Stimulated activated CD4-positive, alpha-beta T cell treated with anti-CD3 and anti-CD28 coated beads, Interleukin-1b, Interleukin-23, amount 100 ng/mL, for 4 hours (primary cell): ENCODE results near the gene CRHR1.

Source experiments
- DNase-seq, 2 donors: peaks; one replicate each; pipeline ENCODE4 v3.0.0-alpha.2; 2020; ENCODE audit warnings: low read depth in 2 of 2

The CRHR1 gene

DNA sequence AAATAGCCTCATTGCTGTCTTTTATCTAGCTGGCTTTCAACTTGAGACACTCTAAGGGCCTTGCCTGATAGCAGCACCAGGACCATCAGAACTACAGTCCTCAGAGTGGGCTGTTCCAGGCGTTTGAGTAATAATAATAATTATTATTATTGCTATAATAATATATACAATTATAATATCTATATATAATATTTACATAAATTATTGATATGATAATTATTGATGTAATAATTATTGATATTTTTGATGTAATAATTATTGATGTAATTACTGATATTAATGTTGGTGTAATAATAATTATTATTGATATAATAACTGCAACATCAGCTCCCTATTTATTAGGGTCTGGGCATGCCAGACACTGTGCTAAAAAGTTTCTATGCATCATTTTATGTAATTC, 25.6 kb upstream of the CRHR1 start:
- no peak for DNase-seq

DNA sequence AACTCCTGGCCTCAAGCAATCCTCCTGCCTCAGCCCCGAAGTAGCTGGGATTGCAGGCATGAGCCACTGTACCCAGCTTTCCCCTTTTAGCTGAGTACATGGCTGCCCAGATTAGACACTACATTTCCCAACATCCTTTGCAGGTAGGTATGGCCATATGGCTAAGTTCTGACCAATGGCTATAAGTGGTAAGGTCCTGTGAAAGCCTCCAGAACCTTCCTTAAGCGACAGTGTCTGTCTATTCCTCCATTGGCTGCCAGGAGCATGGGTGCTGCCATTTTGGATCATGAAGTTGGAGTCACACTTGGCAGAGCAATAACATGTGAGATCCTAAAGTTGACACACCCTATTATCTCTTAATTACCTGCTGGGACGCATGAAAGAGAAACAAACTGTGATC, 24.4 kb upstream of the CRHR1 start:
- no peak for DNase-seq

DNA sequence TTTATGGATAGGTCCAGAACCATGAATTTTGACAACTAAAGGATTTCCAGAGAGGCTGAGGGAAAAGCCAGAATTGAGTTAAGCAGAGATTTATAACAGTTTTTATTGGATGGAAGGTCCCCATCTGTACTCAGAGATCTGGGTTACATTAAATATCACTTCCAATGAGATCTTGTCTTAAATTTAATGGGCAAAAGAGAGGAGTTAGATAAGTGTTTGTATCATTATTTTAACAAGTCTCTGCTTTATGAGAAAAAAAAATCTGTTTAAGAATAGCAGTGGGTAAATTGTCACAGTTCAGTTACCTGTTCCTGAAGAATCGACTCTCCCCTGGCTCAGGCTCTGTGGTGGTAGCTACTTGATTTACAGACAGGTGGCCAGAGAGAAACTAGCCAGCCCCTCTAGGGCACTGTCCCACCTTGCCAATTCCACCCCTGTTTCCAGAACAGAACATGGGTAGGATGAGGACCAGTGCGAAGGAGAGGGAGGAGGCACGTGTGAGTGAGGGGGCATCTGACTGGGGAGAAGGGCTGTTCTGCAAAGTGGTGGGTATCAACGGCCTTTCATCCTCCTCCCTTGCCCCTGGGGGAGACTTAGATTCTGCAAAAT, 22.1 kb upstream of the CRHR1 start:
- DNase-seq: no peak

DNA sequence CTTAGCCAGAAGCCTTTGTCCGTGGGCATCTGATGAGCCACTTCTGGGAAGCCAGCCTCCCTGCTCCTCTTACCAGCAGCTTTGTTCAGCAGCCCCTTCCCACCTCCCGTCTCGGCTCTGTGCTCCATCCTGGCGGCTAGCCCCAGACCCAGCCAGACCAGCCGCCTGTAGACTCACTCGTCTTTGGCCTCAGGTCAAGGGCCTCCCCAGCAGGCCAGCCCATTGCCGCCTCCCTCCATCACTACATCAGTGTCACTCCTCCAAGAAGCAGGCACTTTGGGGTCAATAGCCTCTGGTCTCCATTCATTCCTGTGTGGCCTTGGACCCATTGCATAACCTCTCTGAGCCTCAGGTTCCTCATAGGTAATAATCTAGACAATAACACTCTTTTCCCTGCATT, 20.9 kb upstream of the CRHR1 start:
- no peak for DNase-seq

DNA sequence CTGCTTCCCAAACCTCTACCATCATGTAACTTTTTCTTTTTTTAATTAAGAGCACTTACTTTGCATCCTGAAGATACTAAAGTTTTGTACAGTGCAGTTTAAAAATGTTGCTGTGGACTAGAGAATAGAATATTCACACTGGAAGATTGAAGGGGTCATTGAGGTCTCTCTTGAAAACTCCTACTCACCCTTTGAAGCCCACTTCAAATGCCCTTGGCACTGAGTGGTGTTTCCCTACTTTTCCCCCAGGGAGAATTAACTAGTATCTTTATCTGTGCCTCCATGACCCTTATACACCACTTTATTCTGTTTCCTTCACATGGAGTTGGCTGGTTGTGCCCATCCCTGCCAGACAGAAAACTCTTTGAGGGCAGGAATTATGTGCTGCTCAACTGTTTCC, 19.6 kb upstream of the CRHR1 start:
- DNase-seq: no peak

DNA sequence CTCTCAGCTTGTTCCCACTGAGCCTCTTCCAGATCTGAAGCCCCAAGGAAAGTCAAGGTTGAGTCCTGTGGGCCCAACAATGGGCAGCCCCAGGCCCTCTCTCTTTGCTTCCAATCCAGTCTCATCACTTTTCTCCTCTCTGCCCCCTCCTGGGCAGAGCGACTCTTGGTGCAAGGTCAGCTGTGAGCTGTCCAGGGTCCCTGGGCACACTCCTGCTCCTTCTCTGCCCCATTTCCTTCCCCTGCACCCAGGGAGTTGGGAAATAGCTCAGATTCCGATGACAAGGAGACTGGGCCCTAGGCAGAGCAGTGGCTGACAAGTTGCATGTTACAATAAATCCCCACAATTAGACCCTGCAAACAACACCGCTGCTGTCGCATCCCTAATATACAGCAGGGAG, 16.1 kb upstream of the CRHR1 start:
- DNase-seq: no peak

DNA sequence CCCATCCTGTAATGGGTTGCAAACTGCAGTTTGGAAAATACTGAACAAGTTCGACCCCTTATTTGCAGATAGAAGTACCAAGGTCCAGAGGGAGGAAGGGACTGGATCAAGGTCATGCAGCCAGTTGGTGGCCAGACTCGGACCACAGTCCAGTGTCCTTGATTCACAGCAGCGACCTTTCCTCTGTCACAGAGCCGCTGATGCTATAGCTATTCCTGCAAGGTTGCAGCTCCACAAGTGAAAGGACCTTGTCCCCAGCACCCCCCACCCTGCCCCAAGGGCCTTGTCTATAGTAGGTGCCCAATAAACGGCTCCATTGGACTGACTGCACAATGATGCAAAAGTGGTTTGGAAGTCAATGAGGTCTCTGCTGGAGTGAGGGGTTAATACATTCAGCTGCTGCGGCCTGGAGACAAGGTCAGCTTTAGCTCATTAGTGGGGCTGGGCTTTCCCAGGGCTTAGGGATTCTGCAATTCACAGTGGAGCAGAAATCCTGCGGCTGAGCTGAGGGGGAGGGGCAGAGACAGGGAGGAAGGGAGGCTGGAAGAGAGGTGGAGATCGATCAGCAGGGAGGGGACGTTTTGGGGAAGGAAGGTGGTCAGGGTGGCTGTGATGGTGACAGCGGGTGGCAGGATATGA, 13.4 kb upstream of the CRHR1 start:
- DNase-seq: no peak

DNA sequence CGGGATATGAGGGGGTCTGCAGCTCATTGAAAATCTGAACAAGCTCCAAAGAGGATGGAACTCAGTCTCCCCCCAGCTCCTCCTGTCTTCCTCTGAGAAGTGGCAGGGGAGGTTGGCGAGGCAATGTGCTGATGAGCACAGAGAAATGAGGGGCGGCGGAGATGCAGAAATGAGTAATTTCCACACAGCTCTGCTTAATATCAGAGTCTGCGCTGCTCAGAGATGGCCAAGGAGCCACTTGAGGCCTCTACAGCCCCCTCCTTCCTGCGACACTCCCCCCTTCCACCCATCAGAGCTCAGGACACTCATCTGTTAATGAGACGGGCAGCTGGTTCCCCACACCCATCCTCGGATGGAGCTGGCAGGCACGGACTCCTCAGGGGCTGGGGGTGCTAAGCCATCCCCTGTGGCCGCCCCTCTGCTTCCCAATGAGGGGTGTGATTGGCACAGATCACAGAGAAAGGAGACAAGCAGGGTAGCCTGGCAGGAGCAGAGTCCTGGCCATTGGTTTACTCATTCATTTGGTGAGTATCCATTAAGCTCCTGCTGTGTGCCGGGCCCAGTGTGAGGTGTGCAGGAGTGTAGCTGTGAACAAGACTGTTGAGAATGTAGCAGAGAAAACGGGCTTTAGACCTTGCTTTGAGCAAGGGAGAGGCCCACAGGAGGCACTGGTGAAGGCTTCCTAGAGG, 12.7 kb upstream of the CRHR1 start:
- no peak for DNase-seq

DNA sequence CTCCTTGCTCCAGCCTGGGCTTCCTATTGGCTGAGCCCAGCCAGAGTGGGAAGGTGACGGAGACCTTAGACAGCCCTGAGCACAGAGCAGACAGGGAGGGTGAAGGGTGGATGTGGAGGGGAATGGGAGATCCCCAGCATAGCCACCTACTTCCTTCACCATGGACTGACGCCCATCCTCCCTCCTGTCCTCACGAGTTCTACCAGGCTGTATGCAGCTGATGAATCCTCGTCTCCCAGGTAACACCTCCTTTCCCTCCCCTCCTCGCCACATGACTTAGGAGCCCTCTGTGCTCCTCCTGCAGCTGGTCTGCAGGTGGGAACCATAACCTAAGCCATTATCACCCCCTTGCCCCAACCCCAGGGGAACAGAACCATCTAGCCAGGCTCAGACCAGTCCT, 9.0 kb upstream of the CRHR1 start:
- DNase-seq: no peak

DNA sequence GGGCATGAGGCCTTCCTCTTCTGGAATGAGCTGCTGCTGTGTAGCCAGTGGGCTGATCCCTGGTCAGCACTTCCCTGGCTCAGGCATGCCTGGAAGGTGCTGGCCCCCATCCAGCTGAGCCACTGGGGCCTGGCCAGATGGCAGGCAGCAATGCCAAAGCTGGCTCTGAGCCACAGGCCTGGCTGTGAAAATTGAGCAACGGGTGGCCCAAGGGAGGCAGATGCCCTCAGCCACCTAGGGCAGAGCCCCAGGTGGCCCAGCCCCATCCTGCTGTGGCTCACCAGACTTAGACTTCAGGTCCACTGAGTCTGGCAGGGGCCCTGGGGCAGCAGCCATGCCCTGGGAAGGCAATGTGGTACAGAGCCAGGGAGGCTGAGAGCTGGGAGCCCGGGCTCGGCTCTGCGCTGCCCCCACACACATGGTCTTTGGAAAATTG, 8.5 kb upstream of the CRHR1 start:
- DNase-seq: no peak

DNA sequence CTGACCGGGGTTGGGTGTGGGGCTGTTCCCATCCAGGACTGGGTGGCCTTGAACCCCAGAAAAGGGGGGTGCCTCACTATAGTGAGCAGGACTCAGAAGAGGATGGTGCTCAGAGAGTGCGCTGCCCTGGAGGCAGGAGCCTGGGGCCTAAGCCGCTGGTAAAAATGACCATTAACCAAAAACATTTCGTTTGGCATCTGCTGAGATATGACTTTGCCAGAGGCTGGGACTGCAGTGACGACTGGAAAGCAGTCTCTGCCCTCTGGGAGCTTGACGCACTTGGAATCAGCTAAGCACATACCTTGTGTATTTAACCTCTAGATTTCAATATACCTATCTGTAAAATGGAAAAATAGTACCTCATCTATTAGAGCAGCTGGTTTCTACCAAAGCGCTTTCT, 7.2 kb upstream of the CRHR1 start:
- DNase-seq: no peak

DNA sequence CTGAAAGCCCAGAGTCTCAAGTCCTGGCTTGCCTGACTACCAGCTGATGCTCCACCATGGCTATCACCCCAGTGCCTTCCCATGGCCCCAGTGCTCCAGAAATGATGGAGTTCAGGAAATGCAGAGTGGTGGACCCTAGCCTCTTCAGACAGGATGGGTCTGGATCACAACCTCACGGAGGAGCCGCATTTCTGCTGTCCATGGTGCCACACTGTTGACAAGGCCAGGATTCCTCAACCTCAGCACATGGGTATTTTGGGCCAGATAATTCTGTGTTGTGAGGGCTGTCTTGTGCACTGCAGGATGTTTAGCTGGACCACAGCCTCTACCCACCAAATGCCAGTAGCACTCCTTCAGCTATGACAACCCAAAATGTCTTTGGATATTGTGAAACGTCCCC, 6.7 kb upstream of the CRHR1 start:
- no peak for DNase-seq

DNA sequence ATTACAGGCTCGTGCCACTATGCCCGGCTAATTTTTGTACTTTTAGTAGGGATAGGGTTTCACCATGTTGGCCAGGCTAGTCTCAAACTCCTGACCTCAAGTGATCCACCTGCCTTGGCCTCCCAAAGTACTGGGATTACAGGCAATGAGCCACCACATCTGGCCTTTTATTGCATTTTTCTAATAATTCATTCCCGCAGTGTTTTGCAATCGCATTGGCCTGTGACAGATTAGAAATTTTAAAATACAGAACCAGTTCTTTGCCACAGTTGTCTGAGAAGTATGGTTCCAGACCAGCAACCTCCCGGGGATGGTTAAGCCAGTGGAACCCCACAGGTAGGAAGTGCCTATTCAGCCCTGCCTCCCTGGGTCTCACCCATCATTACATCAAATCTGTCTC, 3.2 kb upstream of the CRHR1 start:
- no peak for DNase-seq

DNA sequence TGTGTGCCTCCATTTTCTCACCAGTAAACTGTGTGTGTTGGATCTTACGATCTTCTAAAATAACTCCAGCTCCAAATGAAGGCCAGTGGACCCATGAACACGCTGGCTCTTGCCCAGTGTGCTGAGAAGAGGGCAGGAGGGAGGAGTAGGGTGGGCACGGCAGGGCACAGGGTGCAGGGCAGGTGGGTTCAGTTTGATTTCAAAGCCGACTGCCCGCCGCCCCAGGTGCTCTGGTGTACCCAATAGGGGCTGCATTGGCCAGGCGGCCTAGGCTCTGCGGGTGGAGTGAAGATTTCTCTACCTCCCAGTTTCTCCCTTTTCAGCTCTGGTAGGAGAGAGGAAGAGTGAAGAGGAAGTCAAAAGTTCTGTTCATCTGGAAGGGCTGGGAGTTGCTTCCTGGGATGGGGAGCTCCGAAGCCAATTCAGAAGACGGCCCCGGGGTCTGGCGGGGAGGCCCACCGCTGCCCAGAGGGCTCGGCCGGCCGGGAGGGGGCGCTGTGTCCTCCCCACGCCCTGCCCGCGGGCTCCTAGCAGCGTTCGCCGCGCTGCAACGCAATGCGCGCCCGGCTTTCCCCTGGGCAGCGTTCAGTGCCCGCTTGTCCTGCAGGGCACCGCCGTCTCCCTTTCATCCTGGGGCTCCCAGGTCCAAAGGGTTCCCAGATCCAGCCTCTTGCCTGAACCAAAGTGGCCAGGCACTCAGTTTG, 1.1 kb upstream of the CRHR1 start:
- peak; percentile 8 to 47 for DNase-seq

DNA sequence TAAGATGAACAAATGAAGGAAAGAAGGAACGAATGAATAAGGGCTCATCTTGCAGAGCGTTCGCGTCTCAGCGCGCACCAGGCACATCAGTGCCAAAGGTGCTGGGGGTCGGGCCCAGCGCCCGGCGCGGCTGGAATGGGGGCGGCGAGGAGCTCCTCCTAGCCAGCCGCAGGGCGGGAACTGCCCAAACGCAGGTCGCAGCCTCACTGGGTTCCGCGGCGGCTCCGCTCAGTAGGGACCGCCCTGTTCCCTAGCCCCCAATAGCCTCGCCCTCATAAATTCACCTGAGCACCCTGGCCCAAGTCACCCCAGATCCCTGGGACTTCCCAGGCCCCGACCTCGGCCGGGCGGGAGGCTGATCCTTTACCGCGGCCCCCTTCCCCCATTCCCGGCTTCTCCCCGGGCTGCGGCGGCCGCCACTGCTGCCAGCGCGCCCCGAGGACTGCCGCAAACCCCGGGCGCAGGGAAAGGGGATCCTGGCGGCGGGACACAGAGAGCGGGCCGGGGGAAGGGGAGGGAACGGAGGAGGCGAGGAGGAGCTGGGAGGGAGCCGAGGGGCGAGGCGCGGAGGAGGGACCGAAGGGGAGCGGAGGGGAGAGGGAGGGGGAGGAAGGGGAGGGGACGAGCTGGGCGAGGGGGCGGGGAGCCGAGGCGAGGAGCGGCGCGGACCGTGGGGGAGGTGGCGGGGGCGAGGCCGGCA, 377 bp upstream of the CRHR1 start:
- DNase-seq: peak in 1 of 2 donors; percentile 12

DNA sequence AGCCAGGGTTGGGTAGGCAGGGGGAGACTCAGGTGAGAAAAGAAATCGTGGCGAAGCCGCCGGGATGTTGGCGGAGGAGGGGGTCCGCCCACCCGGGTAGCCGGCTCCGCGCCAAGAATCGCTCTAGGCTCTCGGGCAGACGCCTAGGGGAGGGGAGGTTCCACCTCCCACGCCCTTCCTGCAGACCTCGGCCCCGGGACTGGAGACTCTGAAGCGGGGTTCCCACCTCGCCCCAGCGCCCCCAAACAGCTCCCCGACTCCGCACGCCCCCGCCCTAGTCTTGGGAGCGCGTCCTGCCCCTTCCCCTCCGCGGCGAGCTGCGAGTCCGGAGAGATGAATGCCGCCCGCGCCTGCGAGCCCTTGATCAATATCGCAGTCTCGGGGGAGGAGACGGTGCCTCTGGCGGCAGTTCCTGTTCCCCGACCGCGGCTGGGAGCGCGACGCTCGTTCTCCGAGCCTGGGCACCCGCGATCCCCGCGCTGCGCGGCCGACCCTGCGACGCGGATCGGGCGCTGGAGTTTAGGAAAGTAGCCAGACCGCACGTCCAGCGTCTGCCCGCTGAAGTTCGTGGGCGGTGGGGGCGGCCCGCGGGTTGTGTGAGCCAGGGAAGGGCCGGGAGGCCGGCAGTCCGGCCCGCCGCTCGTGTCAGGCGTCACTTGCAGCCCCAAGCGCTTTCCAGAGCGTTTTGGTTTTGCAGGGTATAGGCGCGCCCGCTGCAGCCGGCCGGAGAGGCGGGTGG, 790 bp downstream of the CRHR1 start:
- DNase-seq: peak; percentile 9 to 23

DNA sequence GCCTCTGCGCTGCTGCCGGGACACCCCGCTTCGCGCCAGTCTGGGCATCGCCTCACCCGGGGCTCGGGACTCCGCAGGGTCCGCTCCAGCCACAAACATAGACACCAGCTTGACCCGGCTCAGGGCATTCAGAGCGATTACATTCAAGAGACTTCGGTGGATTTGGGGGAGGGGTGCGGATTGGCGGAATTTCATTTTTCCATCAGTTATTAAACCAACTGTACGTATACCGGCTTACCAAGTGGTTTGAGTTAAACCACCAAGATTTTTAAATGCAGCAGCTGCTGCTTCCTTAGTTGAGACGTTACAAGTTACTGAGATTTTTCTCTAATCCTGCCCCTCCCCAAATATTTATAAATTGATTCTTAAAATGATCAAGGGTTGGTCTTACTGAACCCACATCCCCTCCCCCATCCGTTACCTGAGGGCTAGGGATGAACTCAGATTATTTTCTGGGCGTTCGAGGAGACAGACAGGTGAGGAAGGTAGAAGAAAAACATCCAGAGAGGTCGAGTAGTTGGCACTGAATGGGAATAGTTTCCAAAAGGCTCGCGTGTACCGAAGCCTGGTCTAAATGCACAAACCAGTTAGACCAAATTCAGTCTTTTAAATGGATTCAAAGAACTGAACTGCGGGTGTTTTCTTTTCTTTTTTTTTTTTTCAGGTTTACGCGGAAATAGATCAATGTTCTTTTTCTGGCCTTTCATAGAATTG, 1.5 kb downstream of the CRHR1 start:
- DNase-seq: no peak

DNA sequence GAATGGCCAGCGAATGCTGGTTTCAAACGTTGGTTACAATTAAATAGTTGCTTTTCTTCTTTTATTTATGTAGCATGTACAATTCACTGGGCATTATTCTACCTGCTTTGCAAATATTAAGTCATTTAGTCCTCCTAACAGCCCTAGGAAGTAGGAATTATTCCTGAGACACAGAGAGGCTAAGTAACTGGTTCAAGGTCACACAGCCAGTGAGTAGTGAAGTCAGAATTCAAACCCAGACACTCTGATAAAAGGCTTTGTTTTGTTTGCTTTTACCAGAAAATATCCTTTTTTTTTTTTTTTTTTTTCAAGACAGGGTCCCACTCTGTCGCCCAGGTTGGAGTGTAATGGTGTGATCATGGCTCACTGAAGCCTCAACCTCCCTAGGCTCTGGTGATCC, 2.2 kb downstream of the CRHR1 start:
- DNase-seq: no peak

DNA sequence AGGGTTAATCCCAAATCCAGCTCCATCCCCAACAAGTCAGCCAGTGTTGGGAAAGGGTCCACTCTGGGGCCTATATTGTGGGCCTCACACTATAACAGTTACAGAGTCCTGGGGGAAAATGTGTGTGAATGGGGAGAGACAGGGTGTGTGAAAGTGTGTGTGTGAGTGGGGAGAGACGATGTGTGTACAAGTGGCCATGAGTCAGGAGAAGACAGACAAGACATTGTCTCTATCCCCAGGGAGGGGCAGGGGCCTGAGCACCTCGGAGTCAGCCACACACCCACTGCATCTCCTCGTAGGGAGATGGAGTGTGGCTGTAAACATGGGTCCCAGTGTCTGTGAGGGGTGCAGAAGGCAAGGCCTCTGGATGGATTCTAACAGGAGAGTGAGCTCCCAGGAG, 2.9 kb downstream of the CRHR1 start:
- DNase-seq: no peak

DNA sequence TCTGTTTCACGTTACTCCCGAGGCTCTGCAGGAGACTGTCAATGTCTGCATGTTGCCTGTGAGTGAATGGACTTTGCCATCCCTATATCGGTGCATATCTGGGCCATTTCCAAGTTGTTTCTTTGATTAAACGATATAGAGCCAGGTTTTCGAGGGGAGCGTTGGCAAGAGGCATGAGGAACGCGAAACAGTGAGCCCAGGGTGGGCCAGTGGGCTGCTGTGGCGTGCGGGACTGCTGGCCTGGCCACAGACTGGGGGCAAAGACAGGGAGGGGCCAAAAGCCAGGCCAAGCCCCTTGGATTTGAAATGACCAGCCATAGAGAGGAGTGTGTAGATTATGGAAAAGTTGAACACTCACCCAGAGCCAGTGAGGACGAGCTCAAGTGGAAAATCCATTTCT, 3.5 kb downstream of the CRHR1 start:
- no peak for DNase-seq

DNA sequence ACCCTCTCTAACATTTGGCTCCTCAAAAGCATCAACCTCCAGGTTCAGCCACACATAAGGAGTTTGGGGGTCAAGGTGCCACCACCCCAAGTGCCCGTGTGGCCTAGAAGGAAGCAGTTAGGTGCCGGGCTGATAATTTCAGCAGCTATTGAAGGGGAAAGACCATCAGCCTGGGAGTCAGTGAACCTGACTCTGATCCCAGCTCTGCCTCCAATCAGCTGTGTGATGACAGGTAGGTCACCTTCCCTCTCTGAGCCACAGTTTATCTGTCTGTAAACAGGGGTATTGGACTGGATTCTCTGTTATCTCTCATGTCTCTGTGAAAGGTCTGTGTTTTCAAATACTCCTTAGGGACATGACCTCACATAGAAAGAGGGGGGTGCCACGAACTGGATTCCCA, 3.9 kb downstream of the CRHR1 start:
- DNase-seq: no peak
